NCI-H1092 treated with DMSO at 0.1 percent for 48 hours (cell line): ENCODE results near the gene KRT16.
"Not testable (repeated sequence)": the region's sequence is repeated elsewhere in the genome, so short reads cannot be mapped to it uniquely, and the experiment has no call there.

Source experiments
- DNase-seq: peaks from one replicate; lab custom pipeline; 2025; lab: John Stamatoyannopoulos, UW

KRT16 gene

GRCh38 chr17:41612376-41613160 is at the start of gene KRT16:
Gene KRT16 (minus strand): TSS chr17:41612767. CDS start chr17:41612688, 79 bp downstream.
- DNase-seq, result not testable (repeated sequence)

GRCh38 chr17:41660221-41660711 is 47.7 kb upstream of the KRT16 start:
- DNase-seq, result no peak

- DNase-seq, result no peak
These were observed 47.1 kb upstream of the KRT16 start for GRCh38 chr17:41659427-41660212.

DNA sequence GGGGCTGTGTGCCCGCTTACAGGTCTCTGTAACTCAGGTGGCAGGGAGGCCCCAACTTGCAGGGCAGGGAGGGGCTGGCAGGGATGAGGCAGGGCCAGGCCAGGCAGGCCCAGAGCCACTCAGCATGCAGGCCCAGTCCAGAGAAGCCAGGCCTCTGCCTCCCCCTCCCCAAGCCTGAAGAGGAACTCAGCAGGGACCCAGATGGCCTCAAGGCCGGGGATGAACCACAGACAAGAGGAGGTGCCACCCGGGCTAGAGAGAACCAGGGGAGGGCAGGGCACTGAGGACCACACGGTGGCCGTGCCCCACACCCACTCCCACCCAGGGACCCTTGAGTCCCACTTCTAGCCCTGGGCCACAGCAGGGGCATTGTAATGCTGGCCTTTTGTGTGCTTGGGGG is 46.3 kb upstream of the KRT16 start:
- DNase-seq, result no peak

DNA sequence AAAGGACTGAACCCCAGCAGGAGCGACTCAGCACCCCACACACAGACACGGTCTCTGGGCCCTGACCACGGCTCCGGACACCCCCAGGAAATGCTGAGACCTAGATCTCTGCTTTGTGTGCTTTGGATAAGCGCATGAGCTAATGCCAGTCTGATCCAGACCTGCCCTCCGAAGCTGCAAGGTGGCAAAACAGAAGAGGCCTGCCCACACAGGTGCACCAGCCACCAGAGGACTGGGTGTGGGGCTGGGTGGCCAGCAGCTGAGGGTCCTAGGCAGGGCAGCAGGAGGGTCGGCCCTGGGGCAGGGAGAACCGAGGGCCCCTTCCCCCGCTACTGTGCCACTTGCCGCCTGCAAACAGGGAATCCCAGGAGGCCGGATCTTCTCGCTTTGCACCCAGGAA is 45.4 kb upstream of the KRT16 start:
- no peak for DNase-seq

DNA sequence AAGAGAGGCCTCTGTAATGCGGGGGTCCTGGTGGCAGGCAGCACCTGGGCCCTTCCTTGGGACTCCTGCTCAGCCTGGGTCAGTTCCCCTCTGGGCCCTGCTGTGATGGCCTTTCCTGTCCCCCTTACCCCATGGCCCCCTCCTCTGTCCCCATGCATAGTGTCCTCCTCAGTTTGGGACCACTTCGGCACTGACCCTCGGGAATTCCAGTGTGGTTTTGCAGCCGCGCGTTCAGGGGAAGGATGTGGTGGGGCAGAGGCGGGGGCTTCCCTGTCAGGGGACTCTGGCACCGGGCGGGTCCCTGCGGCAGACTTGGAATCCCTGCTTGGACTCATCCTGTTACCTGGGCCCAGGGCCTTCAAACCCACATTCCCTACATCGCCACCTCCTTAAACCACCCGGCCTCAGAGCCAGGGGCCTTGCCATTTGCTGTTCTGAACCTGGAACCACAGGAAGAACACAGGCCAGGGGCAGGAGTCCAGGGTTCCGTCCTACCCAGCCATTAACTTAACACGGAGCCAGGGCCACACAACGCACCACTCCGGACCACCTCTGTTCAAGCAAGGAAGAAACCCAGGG is 44.7 kb upstream of the KRT16 start:
- DNase-seq, result no peak

DNA sequence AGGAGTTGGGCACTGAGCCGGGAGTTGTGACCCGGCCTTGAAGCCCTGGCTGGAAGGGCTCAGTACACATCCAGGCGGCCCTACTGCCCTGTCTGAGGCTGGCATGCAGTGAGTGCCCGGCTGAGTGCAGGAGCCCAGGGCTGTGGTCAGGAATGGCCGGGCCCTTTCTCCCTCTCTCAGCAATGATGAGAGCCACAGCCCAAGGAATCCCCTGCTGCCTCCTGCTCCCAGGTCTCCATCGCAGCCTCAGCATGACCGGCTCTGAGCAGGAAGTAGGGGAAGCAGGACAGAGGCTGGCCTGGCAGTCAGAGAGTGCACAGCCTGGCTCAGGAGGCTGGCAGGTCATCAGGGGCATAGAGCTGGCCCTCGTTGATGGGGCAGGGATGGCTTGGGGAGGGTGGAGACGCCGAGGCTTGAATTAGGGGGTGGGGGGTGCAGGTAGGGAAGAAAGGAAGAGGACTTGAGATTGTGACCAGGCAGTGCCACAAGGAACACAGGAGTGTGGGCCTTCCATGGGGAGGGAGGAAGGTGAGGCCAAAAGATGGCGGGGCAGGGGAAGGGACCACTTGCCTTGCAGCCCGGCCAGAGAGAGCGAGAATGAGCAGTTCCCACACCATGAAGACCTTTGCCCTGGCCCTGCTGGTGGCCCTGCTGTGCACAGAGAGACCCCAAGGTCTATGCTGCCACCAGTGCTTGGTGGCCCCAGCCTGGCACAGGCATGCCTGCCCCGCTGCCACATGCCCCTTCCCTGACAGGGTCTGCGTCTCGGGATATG is 43.9 kb upstream of the KRT16 start:
- DNase-seq, result no peak

DNA sequence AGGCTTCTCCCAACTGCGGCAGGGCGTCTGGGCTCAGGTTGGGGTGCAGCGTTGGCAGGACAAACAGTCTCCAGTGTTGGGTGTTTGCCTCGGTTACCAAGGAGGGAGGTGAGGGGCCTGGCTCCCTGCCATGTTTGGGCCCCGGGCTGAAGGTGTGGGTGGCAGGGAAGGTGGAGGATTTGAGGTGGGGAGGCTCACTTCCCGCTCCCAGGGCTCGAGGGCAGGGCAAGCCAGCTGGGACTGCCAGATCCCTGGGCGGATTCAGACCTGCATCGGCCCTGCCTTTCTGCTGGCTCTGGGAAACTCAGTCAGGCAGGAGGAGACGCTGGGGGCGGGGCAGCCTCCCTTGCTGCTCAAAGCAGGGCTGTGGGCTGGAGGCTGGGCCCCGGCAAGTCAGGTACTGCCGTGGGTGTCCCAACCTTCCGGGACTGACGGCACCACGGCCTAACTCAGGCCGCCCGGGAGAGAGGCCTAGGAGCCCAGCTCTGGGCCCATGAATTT is 43.1 kb upstream of the KRT16 start:
- DNase-seq, result no peak

GRCh38 chr17:41654678-41655607 is 42.4 kb upstream of the KRT16 start:
- DNase-seq, result no peak

DNA sequence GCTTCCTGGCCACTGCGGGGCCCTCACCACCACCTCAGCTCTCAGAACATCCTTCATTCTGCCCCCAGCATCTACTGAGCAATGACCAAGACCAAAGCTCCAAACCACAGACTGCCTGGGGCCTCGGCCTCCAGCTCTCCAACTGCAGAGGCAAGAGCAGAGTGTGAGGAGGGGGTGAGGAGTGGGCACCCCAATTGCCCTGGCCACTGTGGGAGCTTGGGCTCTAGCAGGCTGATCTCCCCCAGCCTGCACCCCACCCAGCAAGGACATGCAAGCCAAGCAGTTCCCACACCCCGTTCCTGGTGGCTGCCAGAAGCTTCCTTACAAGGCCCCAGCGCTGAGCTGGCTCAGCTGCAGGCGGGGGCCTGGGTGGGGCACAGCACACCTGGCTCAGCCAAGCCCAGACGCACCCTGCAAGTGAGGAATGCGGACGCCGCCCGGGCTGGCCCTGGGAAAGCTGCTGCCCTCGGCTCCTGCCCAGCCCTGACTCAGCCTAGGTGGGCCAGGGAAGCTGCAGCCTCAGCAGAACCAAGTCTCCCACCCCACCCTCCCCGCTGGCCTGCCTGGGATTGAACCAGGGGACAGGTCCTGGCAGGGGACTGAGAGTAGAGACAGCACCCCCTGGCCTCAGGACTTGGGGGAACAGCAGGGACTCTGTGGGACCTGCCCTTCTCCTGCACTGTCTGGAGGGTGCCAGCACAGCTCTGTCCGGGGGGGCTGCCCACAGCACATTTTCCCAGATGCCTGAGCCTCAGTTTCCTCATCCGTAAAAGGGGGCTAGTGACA is 41.5 kb upstream of the KRT16 start:
- DNase-seq, result no peak

DNA sequence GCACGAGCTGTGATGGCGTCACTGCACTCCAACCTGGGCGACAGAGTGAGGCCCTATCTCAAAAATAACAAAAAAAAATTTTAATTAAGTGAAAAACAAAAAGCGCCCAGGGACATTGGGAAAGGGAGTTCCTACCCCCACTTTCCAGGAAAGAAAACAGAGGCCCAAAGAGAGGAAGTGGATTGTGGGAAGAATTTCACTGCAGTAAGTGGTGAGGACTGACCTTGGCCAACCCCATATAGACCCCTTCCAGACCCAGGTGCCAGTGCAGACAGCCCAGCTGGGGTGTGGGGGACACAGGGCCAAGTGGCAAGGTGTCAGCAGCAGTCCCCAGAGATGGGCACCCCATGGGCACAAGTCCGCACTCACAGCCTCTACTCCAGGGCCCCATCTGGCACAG is 40.9 kb upstream of the KRT16 start:
- DNase-seq, result no peak

DNA sequence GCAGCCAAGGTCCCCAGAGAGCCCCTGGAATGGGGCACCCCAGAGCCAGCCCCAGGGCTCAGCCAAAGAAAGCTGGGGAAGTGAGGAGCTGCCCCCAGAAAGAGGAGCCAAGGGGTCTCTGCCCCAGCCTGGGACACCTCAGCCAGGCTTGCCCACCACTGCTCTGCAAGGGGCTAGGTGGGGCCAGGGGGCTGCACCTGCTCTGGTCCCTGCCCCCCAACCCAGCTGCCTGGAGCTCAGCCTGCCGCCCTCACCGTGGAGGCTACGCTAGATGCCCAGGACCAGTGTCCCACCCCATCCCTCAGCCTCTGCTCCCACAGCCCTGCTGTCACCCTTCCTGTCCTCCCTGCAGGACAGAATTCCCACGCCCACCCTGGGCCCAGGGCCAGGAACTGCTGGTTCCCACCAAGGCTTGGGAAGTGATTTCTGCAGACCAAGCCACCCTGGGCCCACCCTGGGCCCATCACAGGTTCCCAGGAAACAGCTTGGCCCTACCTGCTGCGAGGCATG is 39.9 kb upstream of the KRT16 start:
- no peak for DNase-seq

- DNase-seq, result no peak
These were observed 39.3 kb upstream of the KRT16 start for GRCh38 chr17:41651625-41652460.

DNA sequence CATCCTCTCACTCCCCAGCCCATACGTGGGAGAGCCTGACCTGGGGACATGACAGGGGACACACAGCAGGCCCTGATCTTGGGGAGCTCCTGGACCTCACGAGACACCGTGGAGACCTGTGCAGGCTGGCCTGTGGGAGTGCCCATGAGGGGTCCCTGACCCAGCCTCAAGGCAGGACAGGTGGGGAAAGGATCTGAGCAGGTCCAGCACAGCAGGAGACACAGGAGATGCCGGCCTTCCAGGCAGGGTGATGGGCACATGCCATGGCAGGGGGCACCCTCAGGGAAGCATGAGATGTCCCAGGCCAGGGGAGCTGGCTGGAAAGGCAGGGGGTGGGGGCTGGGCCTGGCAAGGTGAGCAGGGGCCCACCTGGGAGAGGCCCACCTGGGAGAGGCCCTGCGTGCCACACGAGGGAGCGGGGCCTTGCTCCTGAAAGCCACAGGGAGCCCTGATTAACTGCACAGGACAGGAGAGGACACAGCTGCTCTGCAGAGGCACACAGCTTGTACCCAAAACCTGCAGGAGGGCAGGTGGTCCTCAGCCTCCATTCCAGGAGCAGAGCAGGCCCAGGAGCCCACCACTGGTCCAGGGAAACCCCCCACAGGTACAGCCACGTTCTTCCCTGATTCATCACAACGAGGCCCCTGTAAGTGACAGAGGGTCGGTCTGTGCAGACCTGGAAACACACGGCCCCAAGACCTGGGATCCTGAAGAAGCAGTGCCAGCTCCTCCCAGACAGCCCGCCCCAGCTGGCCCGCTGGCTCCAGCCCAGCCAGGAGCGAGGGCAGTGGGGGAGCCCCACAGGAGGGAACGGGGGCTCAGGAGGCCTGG is 38.4 kb upstream of the KRT16 start:
- no peak for DNase-seq

GRCh38 chr17:41649923-41650519 is 37.5 kb upstream of the KRT16 start:
- DNase-seq, result no peak

DNA sequence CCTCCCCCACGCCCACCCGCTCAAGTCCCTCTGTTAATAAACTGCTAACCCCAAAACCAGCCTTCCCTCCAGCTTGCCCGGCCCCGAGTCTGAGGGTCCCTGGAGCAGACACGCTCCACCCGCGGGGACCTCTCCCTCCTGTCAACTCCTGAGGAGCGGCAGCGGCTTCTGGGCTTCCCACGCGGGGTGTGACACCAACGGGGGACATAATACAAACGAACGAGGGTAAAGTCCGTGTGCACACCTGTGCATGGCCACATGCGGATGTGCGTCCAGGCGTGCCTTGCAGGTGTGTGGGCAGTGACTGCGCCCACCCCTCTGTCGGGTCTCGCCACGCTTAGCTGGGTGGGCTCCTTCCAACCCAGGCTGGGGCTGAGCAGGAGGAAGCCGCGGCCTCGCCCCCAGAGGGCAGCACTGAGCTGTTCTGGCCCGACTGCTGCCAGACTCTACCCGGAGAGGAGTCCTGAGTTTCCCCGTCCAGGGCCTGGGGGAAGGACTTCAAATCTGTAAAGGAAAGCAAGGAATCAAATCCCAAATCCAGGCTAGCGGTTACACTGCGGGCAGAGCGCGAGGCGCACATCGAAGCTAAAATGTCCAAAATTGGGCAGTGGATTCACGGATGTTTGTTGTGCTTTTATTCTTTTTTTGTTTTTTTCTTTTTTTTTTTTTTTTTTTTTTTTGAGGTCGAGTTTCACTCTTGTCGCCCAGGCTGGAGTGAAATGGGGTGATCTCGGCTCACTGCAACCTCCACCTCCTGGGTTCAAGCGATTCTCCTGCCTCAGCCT is 36.0 kb upstream of the KRT16 start:
- peak; percentile 44 for DNase-seq
